Vagina (tissue), 2 donors: Measurements from ENCODE around the gene GATA5.

Experiments
- POLR2A ChIP-seq, 2 donors: fragments of 450-650 bp; IDR thresholded peaks; one replicate each; pipeline ENCODE4 v1.6.1; 2017; ENCODE audit warnings: antibody characterized with exemption in 2 of 2, mild to moderate bottlenecking in 2 of 2, moderate library complexity in 2 of 2
- POLR2AphosphoS5 ChIP-seq, 2 donors: sonication (generic); formaldehyde crosslinking; IDR thresholded peaks; one replicate each; pipeline ENCODE4 v1.9.0; 2017; ENCODE audit warnings: antibody characterized with exemption in 2 of 2, mild to moderate bottlenecking in 2 of 2, low read depth in 1 of 2; ENCODE audit not compliant: insufficient read depth in 1 of 2
- TF ChIP-seq, protein P1 (sequence below), 3 experiments: fragments of 450-650 bp in 2 of 3; fragments of 200-600 bp in 1 of 3; sonication (generic) in 1 of 3; IDR thresholded peaks; one replicate each; pipeline ENCODE4 v1.5.1; 2017 to 2019; ENCODE audit warnings: antibody characterized with exemption in 3 of 3, mild to moderate bottlenecking in 2 of 3, moderate library complexity in 2 of 3

- TF ChIP-seq, protein P1, sequence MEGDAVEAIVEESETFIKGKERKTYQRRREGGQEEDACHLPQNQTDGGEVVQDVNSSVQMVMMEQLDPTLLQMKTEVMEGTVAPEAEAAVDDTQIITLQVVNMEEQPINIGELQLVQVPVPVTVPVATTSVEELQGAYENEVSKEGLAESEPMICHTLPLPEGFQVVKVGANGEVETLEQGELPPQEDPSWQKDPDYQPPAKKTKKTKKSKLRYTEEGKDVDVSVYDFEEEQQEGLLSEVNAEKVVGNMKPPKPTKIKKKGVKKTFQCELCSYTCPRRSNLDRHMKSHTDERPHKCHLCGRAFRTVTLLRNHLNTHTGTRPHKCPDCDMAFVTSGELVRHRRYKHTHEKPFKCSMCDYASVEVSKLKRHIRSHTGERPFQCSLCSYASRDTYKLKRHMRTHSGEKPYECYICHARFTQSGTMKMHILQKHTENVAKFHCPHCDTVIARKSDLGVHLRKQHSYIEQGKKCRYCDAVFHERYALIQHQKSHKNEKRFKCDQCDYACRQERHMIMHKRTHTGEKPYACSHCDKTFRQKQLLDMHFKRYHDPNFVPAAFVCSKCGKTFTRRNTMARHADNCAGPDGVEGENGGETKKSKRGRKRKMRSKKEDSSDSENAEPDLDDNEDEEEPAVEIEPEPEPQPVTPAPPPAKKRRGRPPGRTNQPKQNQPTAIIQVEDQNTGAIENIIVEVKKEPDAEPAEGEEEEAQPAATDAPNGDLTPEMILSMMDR (IDR thresholded peaks at IDR 0.05), result no peak
- TF ChIP-seq POLR2A (IDR thresholded peaks at IDR 0.05) (no peak), POLR2AphosphoS5 (IDR thresholded peaks at IDR 0.05; ENCODE audit: insufficient read depth in 1 of 2, low read depth in 1 of 2) (no peak)
Measured at GRCh38 chr20:62475027-62475771, 596 bp downstream of the GATA5 start.
